Measurements from ENCODE around the gene GALNT14.

GRCh38 chr2:31112544-31112943 is 25.7 kb downstream of the GALNT14 start:
- TF ChIP-seq POLR2AphosphoS5 (IDR thresholded peaks at IDR 0.05) (no peak), CTCF (IDR thresholded peaks at IDR 0.05) (no peak), POLR2A (IDR thresholded peaks at IDR 0.05) (no peak)

All from suprapubic skin (tissue), 4 donors.